Thoracic aorta (tissue), 2 donors: Measurements from ENCODE around the gene WSCD1. TPM values are rescaled to one million over a fixed set of nuclear protein-coding genes. Genes with fewer than 3 reads are reported as not detected.

Experiments
- ATAC-seq: fragments of 150-250 bp; one replicate; pipeline ENCODE4 v1.8.0; 2017; ENCODE audit warnings: low read depth; ENCODE audit not compliant: insufficient number of reproducible peaks, low FRiP score
- DNase-seq: peaks from one replicate; pipeline ENCODE4 v3.0.0-alpha.2; 2020; ENCODE audit warnings: low spot score
- H3K27ac ChIP-seq, 2 donors: fragments of 200-600 bp; sonication (generic); 1 replicate in 1 of 2; 2 replicates in 1 of 2; pipeline ENCODE4 v1.5.1; 2016; ENCODE audit warnings: mild to moderate bottlenecking in 2 of 2, moderate library complexity in 2 of 2
- H3K27me3 ChIP-seq: fragments of 200-600 bp; sonication (generic); replicated peaks from 2 replicates; pipeline ENCODE4 v1.6.0; 2016; ENCODE audit warnings: mild to moderate bottlenecking; ENCODE audit not compliant: insufficient read depth
- H3K36me3 ChIP-seq: fragments of 200-600 bp; sonication (generic); one replicate; pipeline ENCODE4 v1.5.1; 2016
- H3K4me1 ChIP-seq, 2 donors: fragments of 200-600 bp; sonication (generic); 1 replicate in 1 of 2; 2 replicates in 1 of 2; pipeline versions ENCODE4 v1.5.1 to v1.6.0; 2016; ENCODE audit warnings: low read depth in 2 of 2, mild to moderate bottlenecking in 1 of 2; ENCODE audit not compliant: control insufficient read depth in 1 of 2
- H3K4me3 ChIP-seq: fragments of 200-600 bp; sonication (generic); 2 replicates; pipeline ENCODE4 v1.5.1; 2016; ENCODE audit warnings: mild to moderate bottlenecking
- H3K9me3 ChIP-seq: fragments of 200-600 bp; sonication (generic); 2 replicates; pipeline ENCODE4 v1.5.1; 2016
- total RNA-seq, 2 donors: library from RNA; depleted of rRNA; stranded (reverse); fragments of >200 nt; gene quantifications; one replicate each; pipeline versions ENCODE4 v1.1.0 to v1.2.3, GENCODE V29; 2016
- TF ChIP-seq, protein P1 (sequence below): fragments of 200-600 bp; sonication (generic); IDR thresholded peaks from one replicate; pipeline ENCODE4 v1.5.1; 2019; ENCODE audit warnings: antibody characterized with exemption

Gene WSCD1
- total RNA-seq, 2 donors from 2014 or later = 6.0 to 29.0 TPM

- TF ChIP-seq, protein P1, sequence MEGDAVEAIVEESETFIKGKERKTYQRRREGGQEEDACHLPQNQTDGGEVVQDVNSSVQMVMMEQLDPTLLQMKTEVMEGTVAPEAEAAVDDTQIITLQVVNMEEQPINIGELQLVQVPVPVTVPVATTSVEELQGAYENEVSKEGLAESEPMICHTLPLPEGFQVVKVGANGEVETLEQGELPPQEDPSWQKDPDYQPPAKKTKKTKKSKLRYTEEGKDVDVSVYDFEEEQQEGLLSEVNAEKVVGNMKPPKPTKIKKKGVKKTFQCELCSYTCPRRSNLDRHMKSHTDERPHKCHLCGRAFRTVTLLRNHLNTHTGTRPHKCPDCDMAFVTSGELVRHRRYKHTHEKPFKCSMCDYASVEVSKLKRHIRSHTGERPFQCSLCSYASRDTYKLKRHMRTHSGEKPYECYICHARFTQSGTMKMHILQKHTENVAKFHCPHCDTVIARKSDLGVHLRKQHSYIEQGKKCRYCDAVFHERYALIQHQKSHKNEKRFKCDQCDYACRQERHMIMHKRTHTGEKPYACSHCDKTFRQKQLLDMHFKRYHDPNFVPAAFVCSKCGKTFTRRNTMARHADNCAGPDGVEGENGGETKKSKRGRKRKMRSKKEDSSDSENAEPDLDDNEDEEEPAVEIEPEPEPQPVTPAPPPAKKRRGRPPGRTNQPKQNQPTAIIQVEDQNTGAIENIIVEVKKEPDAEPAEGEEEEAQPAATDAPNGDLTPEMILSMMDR = no peak
- ATAC-seq = no peak
- DNase-seq = no peak
- Histone ChIP-seq H3K27me3 (no peaks in the 10 kb centered on the region), H3K36me3 (no peaks in the 10 kb centered on the region), H3K4me3 (no peak overlapping the region), H3K4me1 (no peaks in the 10 kb centered on the region), H3K27ac (no peak overlapping the region), H3K9me3 (no peaks in the 10 kb centered on the region)
Observed at GRCh38 chr17:6162892-6163291, 92.7 kb downstream of the WSCD1 start.

GRCh38 chr17:6163612-6164333 is 93.6 kb downstream of the WSCD1 start:
- TF ChIP-seq, protein P1 = no peak
- Histone ChIP-seq H3K4me3 (no peak overlapping the region), H3K9me3 (no peaks in the 10 kb centered on the region), H3K27ac (no peak overlapping the region), H3K36me3 (no peaks in the 10 kb centered on the region), H3K27me3 (no peaks in the 10 kb centered on the region), H3K4me1 (no peaks in the 10 kb centered on the region)
- DNase-seq (no peak), ATAC-seq (no peak)

DNA sequence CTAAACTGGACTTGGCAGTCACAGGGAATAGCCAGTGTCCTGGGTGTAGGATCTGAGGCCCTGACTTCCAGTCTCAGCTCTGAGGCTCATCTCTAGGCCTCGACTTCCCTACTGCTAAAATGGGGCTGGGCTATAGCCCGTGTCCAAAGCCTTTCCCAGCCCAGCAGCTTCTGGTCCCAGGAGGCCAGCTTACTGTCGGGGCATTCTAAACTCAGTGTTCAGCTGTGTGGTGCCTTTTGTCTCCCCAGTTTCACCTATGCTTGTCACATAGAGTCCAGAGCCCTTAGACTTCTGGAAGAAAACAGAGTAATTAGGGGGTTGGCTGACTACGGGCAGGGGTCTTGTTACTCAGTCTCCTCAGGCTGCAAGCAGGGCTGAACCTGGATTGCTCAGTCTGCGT is 94.8 kb downstream of the WSCD1 start:
- H3K36me3 ChIP-seq = no peaks in the 10 kb centered on the region
- H3K9me3 ChIP-seq = no peaks in the 10 kb centered on the region
- H3K27ac ChIP-seq = no peak overlapping the region
- H3K4me3 ChIP-seq = no peak overlapping the region
- H3K27me3 ChIP-seq = no peaks in the 10 kb centered on the region
- ATAC-seq = no peak
- H3K4me1 ChIP-seq = no peaks in the 10 kb centered on the region
- DNase-seq = no peak
- TF ChIP-seq, protein P1 = no peak

- Histone ChIP-seq H3K4me1 (no peaks in the 10 kb centered on the region), H3K27ac (no peak overlapping the region), H3K9me3 (no peaks in the 10 kb centered on the region), H3K4me3 (no peak overlapping the region), H3K36me3 (no peaks in the 10 kb centered on the region), H3K27me3 (no peaks in the 10 kb centered on the region)
- no peak for DNase-seq
- TF ChIP-seq, protein P1 = no peak
- no peak for ATAC-seq
Observed at GRCh38 chr17:6165806-6166205, 95.6 kb downstream of the WSCD1 start.

- Histone ChIP-seq H3K27me3 (no peaks in the 10 kb centered on the region), H3K4me1 (no peaks in the 10 kb centered on the region), H3K9me3 (no peaks in the 10 kb centered on the region), H3K36me3 (no peaks in the 10 kb centered on the region), H3K27ac (no peak overlapping the region), H3K4me3 (no peak overlapping the region)
- DNase-seq (no peak), ATAC-seq (no peak)
- TF ChIP-seq, protein P1 = no peak
Observed at GRCh38 chr17:6166492-6167179, 96.5 kb downstream of the WSCD1 start.
